K562 (cell line): ENCODE results near the gene LSS. TPM values are rescaled to one million over a fixed set of nuclear protein-coding genes. Genes with fewer than 3 reads are reported as not detected.

Source experiments
- CHCHD3 ChIP-seq: fragments of 250-450 bp; sonication (Bioruptor Pico); IDR thresholded peaks from 2 replicates; pipeline ENCODE4 v2.1.2; 2022; ENCODE audit warnings: mild to moderate bottlenecking
- CHD4 ChIP-seq: fragments of 200-600 bp; sonication (generic); IDR thresholded peaks from 3 replicates; pipeline ENCODE4 v1.6.1; 2012; ENCODE audit warnings: low read depth, mild to moderate bottlenecking, mixed read lengths, low read length, inconsistent platforms; ENCODE audit not compliant: insufficient read depth, insufficient replicate concordance, poor library complexity, severe bottlenecking
- CTBP1 ChIP-seq: fragments of 450-650 bp; IDR thresholded peaks from 2 replicates; pipeline ENCODE4 v1.6.1; 2016; ENCODE audit warnings: borderline replicate concordance
- ETV6 ChIP-seq, 3 experiments: fragments of 150-350 bp in 1 of 3; sonication (generic) in 1 of 3; formaldehyde crosslinking in 1 of 3; IDR thresholded peaks; 2 replicates each; pipeline versions ENCODE4 v1.6.1 to v1.8.0; 2014 to 2022; ENCODE audit warnings: borderline replicate concordance in 2 of 3, low read depth in 2 of 3, antibody characterized with exemption in 1 of 3, low read length in 1 of 3, mild to moderate bottlenecking in 1 of 3, missing genetic modification reagents in 1 of 3
- FOSL1 ChIP-seq: fragments of 200-800 bp; sonication (Bioruptor generic); conservative IDR thresholded peaks from 2 replicates; pipeline ENCODE4 v1.6.1; 2016; ENCODE audit warnings: missing genetic modification characterization, missing compliant biosample characterization
- FOXP4 ChIP-seq: sonication (generic); formaldehyde crosslinking; IDR thresholded peaks from 2 replicates; pipeline ENCODE4 v1.8.0; 2022; ENCODE audit warnings: mild to moderate bottlenecking, missing genetic modification reagents, borderline replicate concordance
- MGA ChIP-seq: fragments of 450-650 bp; IDR thresholded peaks from 2 replicates; pipeline ENCODE4 v1.6.1; 2016; ENCODE audit warnings: mild to moderate bottlenecking, moderate library complexity
- RBM14 ChIP-seq: fragments of 200-400 bp; formaldehyde crosslinking; IDR thresholded peaks from 2 replicates; pipeline ENCODE4 v1.6.1; 2018; ENCODE audit warnings: low read depth, mild to moderate bottlenecking, low read length, moderate library complexity, borderline replicate concordance; ENCODE audit not compliant: insufficient read depth
- SMAD4 ChIP-seq: fragments of 250-450 bp; sonication (Bioruptor Pico); conservative IDR thresholded peaks from 2 replicates; pipeline ENCODE4 v1.8.0; 2021; ENCODE audit warnings: inconsistent platforms, mild to moderate bottlenecking, moderate library complexity
- SP1 ChIP-seq: sonication (generic); formaldehyde crosslinking; IDR thresholded peaks from 2 replicates; pipeline ENCODE4 v1.8.1; 2022; ENCODE audit warnings: mild to moderate bottlenecking, missing genetic modification reagents
- TOE1 ChIP-seq, 2 experiments: fragments of 450-650 bp in 1 of 2; sonication (generic) in 1 of 2; formaldehyde crosslinking in 1 of 2; IDR thresholded peaks; 2 replicates each; pipeline versions ENCODE4 v1.7.1 to v1.8.0; 2016 to 2022; ENCODE audit warnings: borderline replicate concordance in 2 of 2, mild to moderate bottlenecking in 2 of 2, antibody characterized with exemption in 1 of 2, inconsistent platforms in 1 of 2, low read depth in 1 of 2, missing genetic modification reagents in 1 of 2, moderate library complexity in 1 of 2
- polyA plus RNA-seq, 8 experiments: library from polyadenylated mRNA; depleted of rRNA in 4 of 8; stranded (reverse) in 5 of 8; unstranded in 3 of 8; fragments of >200 nt; fragmentation: Nextera tagmentation in 2 of 8; fragmentation: Illumina TruSeq in 1 of 8; extraction: Ambion mirVana in 2 of 8; extraction: Trizol in 1 of 8; gene quantifications; 2 replicates each; pipeline versions ENCODE4 v1.2.1 to v1.2.3, GENCODE V29; 2011 to 2014; ENCODE audit warnings: inconsistent platforms in 1 of 8, missing spikeins in 1 of 8
- total RNA-seq, 7 experiments: library from RNA; depleted of rRNA in 6 of 7; stranded (reverse); fragments of >200 nt in 6 of 7; fragmentation: Illumina TruSeq in 2 of 7; extraction: Trizol in 2 of 7; gene quantifications; 2 replicates each; pipeline versions ENCODE4 v1.2.1 to v1.2.3, GENCODE V29; 2011 to 2021; ENCODE audit warnings: low replicate concordance in 1 of 7

LSS gene
- total and polyA plus RNA-seq, 9 of the 15 experiments (the other 6 are each of a cell fraction or from before 2014, with no cell fraction given) = 2.2 to 89.5 (median 37.4) TPM

- 0 out of 2 replicates have a peak, but pooled peaks have one; percentile 64 for TF ChIP-seq FOXP4 (CRISPR knock-in tag)
- 0 out of 2 replicates have a peak, but pooled peaks have one; percentile 66 for TF ChIP-seq RBM14
- peak; percentile 98 for TF ChIP-seq MGA
- TF ChIP-seq ETV6 (IDR thresholded peaks at IDR 0.05; ENCODE audit: borderline replicate concordance in 1 of 2, low read depth in 2 of 2, low read length in 1 of 2) = no peak
- TF ChIP-seq ETV6 (CRISPR knock-in tag; IDR thresholded peaks at IDR 0.05; ENCODE audit: borderline replicate concordance) = peak; percentile 34; the same call in 1 of the 2 replicates
- TF ChIP-seq SP1 (CRISPR knock-in tag) = peak; percentile 77; the same call in 1 of the 2 replicates
- no peak for TF ChIP-seq CHCHD3 (CRISPR knock-in tag)
- no peak for TF ChIP-seq FOSL1 (tag)
- TF ChIP-seq TOE1 (IDR thresholded peaks at IDR 0.05; ENCODE audit: borderline replicate concordance) = peak; percentile 24; the same call in 1 of the 2 replicates
- TF ChIP-seq TOE1 (CRISPR knock-in tag; IDR thresholded peaks at IDR 0.05; ENCODE audit: borderline replicate concordance, low read depth) = no peak
- peak; percentile 44; the same call in 1 of the 2 replicates for TF ChIP-seq CTBP1
- TF ChIP-seq SMAD4 (CRISPR knock-in tag) = no peak
- no peak for TF ChIP-seq CHD4
Measured at GRCh38 chr21:46229133-46229922, 754 bp upstream of the LSS start (continued).
